Mucosa of descending colon (tissue), 3 donors: Measurements from ENCODE around the gene RBM38. TPM values are rescaled to one million over a fixed set of nuclear protein-coding genes. Genes with fewer than 3 reads are reported as not detected.

ENCODE experiments used
- ATAC-seq: fragments of 200-7000 bp; cut with Tn5 transposase; one replicate; pipeline ENCODE4 v1.9.1; 2020; ENCODE audit warnings: mild to moderate bottlenecking, moderate library complexity
- DNase-seq, 3 donors: peaks; one replicate each; pipeline ENCODE4 v3.0.0-alpha.2; 2020
- H3K36me3 ChIP-seq: fragments of 200-600 bp; one replicate; pipeline ENCODE4 v1.8.0; 2021; ENCODE audit warnings: low read depth, mild to moderate bottlenecking
- H3K4me1 ChIP-seq: fragments of 200-600 bp; one replicate; pipeline ENCODE4 v1.8.0; 2021; ENCODE audit warnings: low read depth, mild to moderate bottlenecking
- H3K4me3 ChIP-seq: fragments of 200-600 bp; one replicate; pipeline ENCODE4 v1.8.0; 2021; ENCODE audit warnings: mild to moderate bottlenecking
- H3K9me3 ChIP-seq: fragments of 200-600 bp; one replicate; pipeline ENCODE4 v1.8.0; 2021; ENCODE audit warnings: mild to moderate bottlenecking
- intact Hi-C, 2 donors: fragments of 100-400 bp; cut with DNase I in 1 of 2; cut with micrococcal nuclease in 1 of 2; formaldehyde crosslinking; loops; one replicate each; pipeline versions ENCODE4 v1.11.0 to v1.11.1; 2022; cut with DNase I, micrococcal nuclease
- total RNA-seq, 3 donors: library from RNA; stranded (reverse); fragmentation: NEBNext Ultra II Directional in 2 of 3; extraction: Animal tissue kit (Norgen Biotek cat#: 25700) in 2 of 3; gene quantifications; one replicate each; pipeline versions ENCODE4 v1.2.1 to v1.2.4, GENCODE V29; 2021 to 2023
- TF ChIP-seq, protein P1 (sequence below): fragments of 200-600 bp; IDR thresholded peaks from one replicate; pipeline ENCODE4 v1.8.0; 2022; ENCODE audit warnings: antibody characterized with exemption, mild to moderate bottlenecking
- donor health status: DM: no; HTN: no; CAD: no; lungs with moderate emphysema.
- donor health status: DM: no; HTN: no; CAD: no.
- donor health status: DM: no; HTN: yes; CAD: no.

The RBM38 gene
- total RNA-seq, 3 donors from 2014 or later, result 29.5 to 85.5 (median 36.8) TPM

DNA sequence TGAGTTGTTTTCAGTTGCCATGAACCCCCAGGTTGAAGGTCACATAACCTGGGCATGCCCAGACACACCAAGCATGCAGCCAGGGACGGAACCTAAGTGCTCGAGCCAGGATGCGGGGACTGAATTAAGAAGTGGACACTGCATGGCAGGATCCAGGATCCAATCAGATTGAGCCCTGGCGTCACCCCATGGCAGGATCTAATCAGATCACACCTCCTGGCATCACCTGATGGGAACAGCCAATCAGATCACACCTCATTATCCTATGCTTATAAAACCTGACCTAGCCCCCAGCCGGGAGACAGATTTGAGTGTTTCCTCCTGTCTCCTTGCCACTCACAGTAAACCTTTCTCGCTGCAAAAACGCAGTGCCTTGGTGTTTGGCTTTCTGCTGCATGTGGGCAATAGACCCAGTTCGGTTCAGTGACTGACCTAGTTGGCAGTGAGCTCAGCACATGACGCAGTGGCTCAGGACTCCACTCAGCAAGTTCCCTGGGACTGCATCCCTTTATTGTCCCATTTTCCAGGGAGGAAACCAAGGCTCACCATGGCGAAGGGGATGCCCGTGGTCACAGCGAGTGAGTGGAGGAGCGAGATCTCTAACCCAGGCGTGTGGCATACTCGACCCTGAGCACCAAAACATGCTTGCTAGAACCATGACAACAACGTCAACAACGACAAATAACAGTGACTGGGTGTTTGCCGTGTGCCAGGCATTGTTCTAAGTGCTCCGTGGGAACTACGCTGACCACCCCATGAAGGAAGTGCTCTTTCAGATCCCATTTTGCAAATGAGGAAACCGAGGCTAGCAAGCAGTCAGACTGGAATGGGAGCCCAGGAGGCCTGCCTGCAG lies 66.3 kb downstream of the RBM38 start:
- TF ChIP-seq, protein P1, sequence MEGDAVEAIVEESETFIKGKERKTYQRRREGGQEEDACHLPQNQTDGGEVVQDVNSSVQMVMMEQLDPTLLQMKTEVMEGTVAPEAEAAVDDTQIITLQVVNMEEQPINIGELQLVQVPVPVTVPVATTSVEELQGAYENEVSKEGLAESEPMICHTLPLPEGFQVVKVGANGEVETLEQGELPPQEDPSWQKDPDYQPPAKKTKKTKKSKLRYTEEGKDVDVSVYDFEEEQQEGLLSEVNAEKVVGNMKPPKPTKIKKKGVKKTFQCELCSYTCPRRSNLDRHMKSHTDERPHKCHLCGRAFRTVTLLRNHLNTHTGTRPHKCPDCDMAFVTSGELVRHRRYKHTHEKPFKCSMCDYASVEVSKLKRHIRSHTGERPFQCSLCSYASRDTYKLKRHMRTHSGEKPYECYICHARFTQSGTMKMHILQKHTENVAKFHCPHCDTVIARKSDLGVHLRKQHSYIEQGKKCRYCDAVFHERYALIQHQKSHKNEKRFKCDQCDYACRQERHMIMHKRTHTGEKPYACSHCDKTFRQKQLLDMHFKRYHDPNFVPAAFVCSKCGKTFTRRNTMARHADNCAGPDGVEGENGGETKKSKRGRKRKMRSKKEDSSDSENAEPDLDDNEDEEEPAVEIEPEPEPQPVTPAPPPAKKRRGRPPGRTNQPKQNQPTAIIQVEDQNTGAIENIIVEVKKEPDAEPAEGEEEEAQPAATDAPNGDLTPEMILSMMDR, result no peak
- Histone ChIP-seq H3K9me3 (no peaks in the 10 kb centered on the region), H3K4me3 (no peak overlapping the region), H3K36me3 (no peaks in the 10 kb centered on the region), H3K4me1 (no peaks in the 10 kb centered on the region)
- ATAC-seq, result no peak
- DNase-seq, result no peak
- intact Hi-C loops, result no loop called here

DNA sequence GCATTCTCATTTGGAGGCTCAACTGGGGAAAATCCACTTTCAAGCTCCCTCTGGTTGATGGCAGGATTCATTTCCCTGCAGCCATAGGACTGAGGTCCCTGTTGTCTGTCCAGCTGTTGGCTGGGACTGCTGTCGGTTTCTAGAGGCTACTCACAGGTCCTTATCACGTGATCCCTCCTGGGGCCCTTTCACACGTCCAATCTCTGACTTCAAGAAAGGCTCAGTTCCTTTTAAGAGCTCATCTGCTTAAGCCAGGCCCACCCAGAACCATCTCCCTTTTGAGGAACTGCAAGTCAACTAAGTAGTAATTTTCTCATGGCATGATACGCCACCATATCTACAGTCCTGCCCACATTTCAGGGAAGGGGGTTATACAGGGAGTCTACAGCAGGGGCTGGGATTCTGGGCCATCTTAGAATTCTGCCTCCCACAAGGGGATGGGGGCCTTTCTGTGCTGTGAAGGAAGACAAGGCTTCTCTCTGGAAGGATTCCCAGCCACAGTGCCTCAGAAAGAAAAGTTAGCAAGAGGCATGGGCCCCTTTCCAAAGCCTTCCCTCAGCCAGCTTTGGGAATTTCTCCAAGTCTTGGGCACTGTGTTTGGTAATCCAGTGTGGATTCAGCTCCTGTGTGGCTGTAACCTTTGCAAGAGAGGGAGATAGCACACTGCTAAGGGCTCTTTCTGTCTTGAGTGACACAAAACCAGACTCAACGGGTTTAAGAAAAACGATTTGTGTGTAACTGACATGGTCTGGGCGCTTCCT lies 67.4 kb downstream of the RBM38 start:
- TF ChIP-seq, protein P1, result no peak
- DNase-seq (no peak), ATAC-seq (no peak)
- Histone ChIP-seq H3K36me3 (no peaks in the 10 kb centered on the region), H3K9me3 (no peaks in the 10 kb centered on the region), H3K4me1 (no peaks in the 10 kb centered on the region), H3K4me3 (no peak overlapping the region)
- intact Hi-C loops, result no loop called here

Other genes with a start within 250 kb of the RBM38 start
- 1 to 10 TPM; 1.7 to 2.8 (median 2.0) TPM for gene BMP7, start 124.8 kb upstream of the RBM38 start, total RNA-seq
- gene SPO11, start 61.6 kb upstream of the RBM38 start, total RNA-seq, result not detected
- 10 to 100 TPM; 17.6 to 21.0 (median 19.9) TPM for gene RAE1, start 40.1 kb upstream of the RBM38 start, total RNA-seq
- not detected for gene CTCFL, start 133.7 kb downstream of the RBM38 start, total RNA-seq
- 100 to 1,000 TPM; 134 to 467 (median 136) TPM for gene PCK1, start 169.7 kb downstream of the RBM38 start, total RNA-seq
- 10 to 100 TPM in 1 of 3 donors, 1 to 10 TPM in 2; 1.8 to 12.8 (median 3.6) TPM for gene ZBP1, start 229.0 kb downstream of the RBM38 start, total RNA-seq